IPS-15b (cell line): ENCODE measurements around the gene SIK3.
"Not testable (repeated sequence)": the region's sequence is repeated elsewhere in the genome, so short reads cannot be mapped to it uniquely, and the experiment has no call there.

ENCODE experiments used
- H3K27me3 ChIP-seq: one replicate; pipeline ENCODE4 v1.6.1; 2013; ENCODE audit warnings: low read length; ENCODE audit not compliant: control insufficient read depth, insufficient read depth
- H3K36me3 ChIP-seq: one replicate; pipeline ENCODE4 v1.6.1; 2013; ENCODE audit warnings: low read length; ENCODE audit not compliant: control insufficient read depth, insufficient read depth
- H3K4me1 ChIP-seq: one replicate; pipeline ENCODE4 v1.6.1; 2013; ENCODE audit warnings: mild to moderate bottlenecking, low read length; ENCODE audit not compliant: control insufficient read depth, insufficient read depth
- H3K4me3 ChIP-seq: one replicate; pipeline ENCODE4 v1.5.1; 2013; ENCODE audit warnings: low read depth, low read length
- H3K9ac ChIP-seq: one replicate; pipeline ENCODE4 v1.6.1; 2013; ENCODE audit warnings: low read depth, mild to moderate bottlenecking, low read length
- H3K9me3 ChIP-seq: one replicate; pipeline ENCODE4 v1.6.1; 2013; ENCODE audit warnings: mild to moderate bottlenecking, low read length; ENCODE audit not compliant: control insufficient read depth, insufficient read depth

Gene SIK3

GRCh38 chr11:116835042-116835772 is 263.0 kb downstream of the SIK3 start:
- Histone ChIP-seq H3K9ac (no peak overlapping the region), H3K4me1 (peaks cover 2% of the 10 kb centered on the region), H3K4me3 (peak overlapping the region; percentile 53), H3K36me3 (no peaks in the 10 kb centered on the region), H3K9me3 (no peaks in the 10 kb centered on the region), H3K27me3 (no peaks in the 10 kb centered on the region)

- not testable (repeated sequence) for H3K9me3 ChIP-seq, H3K36me3 ChIP-seq, H3K4me1 ChIP-seq, H3K27me3 ChIP-seq, H3K9ac ChIP-seq, H3K4me3 ChIP-seq
Measured at GRCh38 chr11:116834535-116835041, 263.6 kb downstream of the SIK3 start.

- Histone ChIP-seq H3K9ac (no peak overlapping the region), H3K4me1 (peaks cover 2% of the 10 kb centered on the region), H3K4me3 (no peak overlapping the region), H3K27me3 (no peaks in the 10 kb centered on the region), H3K36me3 (no peaks in the 10 kb centered on the region), H3K9me3 (no peaks in the 10 kb centered on the region)
Measured at GRCh38 chr11:116833816-116834534, 264.3 kb downstream of the SIK3 start.

GRCh38 chr11:116833491-116833815 is 264.8 kb downstream of the SIK3 start:
- H3K9me3 ChIP-seq = no peaks in the 10 kb centered on the region
- no peaks in the 10 kb centered on the region for H3K36me3 ChIP-seq
- no peak overlapping the region for H3K4me3 ChIP-seq
- H3K4me1 ChIP-seq = peaks cover 2% of the 10 kb centered on the region
- no peak overlapping the region for H3K9ac ChIP-seq
- no peaks in the 10 kb centered on the region for H3K27me3 ChIP-seq

- Histone ChIP-seq H3K9ac (no peak overlapping the region), H3K4me1 (peaks cover 2% of the 10 kb centered on the region), H3K9me3 (no peaks in the 10 kb centered on the region), H3K36me3 (no peaks in the 10 kb centered on the region), H3K27me3 (no peaks in the 10 kb centered on the region), H3K4me3 (no peak overlapping the region)
Measured at GRCh38 chr11:116832350-116833290, 265.6 kb downstream of the SIK3 start.

GRCh38 chr11:116831790-116832349 is 266.4 kb downstream of the SIK3 start:
- Histone ChIP-seq H3K4me1 (peaks cover 2% of the 10 kb centered on the region), H3K36me3 (no peaks in the 10 kb centered on the region), H3K27me3 (no peaks in the 10 kb centered on the region), H3K4me3 (no peak overlapping the region), H3K9ac (no peak overlapping the region), H3K9me3 (no peaks in the 10 kb centered on the region)

- peaks cover 2% of the 10 kb centered on the region for H3K4me1 ChIP-seq
- no peaks in the 10 kb centered on the region for H3K27me3 ChIP-seq
- no peak overlapping the region for H3K4me3 ChIP-seq
- no peak overlapping the region for H3K9ac ChIP-seq
- H3K36me3 ChIP-seq = no peaks in the 10 kb centered on the region
- H3K9me3 ChIP-seq = no peaks in the 10 kb centered on the region
Measured at GRCh38 chr11:116830184-116830912, 267.9 kb downstream of the SIK3 start.

- Histone ChIP-seq H3K36me3 (no peaks in the 10 kb centered on the region), H3K9ac (no peak within 1 kb of the TSS), H3K4me1 (peaks cover under 1% of the 10 kb centered on the region), H3K9me3 (no peaks in the 10 kb centered on the region), H3K27me3 (no peaks in the 10 kb centered on the region), H3K4me3 (no peak within 1 kb of the TSS)
Measured at GRCh38 chr11:116829525-116830183, 268.6 kb downstream of the SIK3 start, which contains the start of gene APOC3. Gene APOC3 (plus strand): TSS chr11:116829907. CDS start chr11:116830583, 676 bp downstream.

- Histone ChIP-seq H3K9ac (no peak overlapping the region), H3K36me3 (no peaks in the 10 kb centered on the region), H3K27me3 (no peaks in the 10 kb centered on the region), H3K4me3 (no peak overlapping the region), H3K4me1 (no peaks in the 10 kb centered on the region), H3K9me3 (no peaks in the 10 kb centered on the region)
Measured at GRCh38 chr11:116828632-116829524, 269.4 kb downstream of the SIK3 start.

- H3K36me3 ChIP-seq = no peaks in the 10 kb centered on the region
- H3K9me3 ChIP-seq = no peaks in the 10 kb centered on the region
- H3K4me1 ChIP-seq = no peaks in the 10 kb centered on the region
- no peak overlapping the region for H3K4me3 ChIP-seq
- H3K27me3 ChIP-seq = no peaks in the 10 kb centered on the region
- no peak overlapping the region for H3K9ac ChIP-seq
Measured at GRCh38 chr11:116827461-116827860, 270.8 kb downstream of the SIK3 start.
